ENCODE measurements around the gene KLHDC10.

DNA sequence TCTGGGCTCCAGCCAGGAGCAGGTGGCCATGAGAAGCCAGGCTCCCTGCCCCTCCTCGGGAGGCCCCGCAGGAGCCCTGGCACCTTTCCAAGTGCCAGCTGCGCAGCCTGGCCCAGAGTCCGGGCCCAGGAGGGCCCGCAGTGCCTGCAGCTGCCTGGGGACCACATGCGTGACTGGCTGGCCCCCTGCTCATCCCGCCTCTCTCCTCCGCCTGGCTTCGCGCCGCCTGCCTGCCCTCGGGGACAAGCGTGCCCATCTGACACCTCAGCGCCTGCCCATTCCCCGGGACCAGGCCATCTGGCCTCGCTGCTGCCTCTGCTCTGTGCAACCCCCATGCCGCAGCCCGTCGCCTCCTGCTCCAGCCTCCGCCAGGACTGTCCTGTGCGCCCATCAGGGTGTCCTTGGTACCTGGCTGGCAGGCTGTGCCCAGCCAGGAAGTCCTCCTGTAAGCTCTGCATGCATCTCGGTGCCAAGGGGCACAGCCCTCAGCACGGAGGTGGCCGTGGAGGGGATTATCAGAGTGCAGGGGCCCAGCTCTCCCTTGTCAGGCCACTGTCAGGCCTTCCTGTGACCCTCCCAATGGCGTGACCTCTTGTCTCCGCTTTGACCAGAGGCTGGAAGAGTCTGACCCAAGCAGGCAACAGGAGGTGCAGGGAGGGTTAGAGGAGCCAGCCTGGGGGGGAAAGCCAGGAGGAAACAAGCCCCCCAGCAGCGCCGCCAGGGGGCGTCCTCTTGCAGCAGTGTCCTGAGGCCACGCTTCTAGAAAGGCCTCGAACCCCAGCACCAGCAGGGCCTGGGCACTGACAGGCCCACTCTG lies 84.4 kb downstream of the KLHDC10 start:
- TF ChIP-seq, protein P1, sequence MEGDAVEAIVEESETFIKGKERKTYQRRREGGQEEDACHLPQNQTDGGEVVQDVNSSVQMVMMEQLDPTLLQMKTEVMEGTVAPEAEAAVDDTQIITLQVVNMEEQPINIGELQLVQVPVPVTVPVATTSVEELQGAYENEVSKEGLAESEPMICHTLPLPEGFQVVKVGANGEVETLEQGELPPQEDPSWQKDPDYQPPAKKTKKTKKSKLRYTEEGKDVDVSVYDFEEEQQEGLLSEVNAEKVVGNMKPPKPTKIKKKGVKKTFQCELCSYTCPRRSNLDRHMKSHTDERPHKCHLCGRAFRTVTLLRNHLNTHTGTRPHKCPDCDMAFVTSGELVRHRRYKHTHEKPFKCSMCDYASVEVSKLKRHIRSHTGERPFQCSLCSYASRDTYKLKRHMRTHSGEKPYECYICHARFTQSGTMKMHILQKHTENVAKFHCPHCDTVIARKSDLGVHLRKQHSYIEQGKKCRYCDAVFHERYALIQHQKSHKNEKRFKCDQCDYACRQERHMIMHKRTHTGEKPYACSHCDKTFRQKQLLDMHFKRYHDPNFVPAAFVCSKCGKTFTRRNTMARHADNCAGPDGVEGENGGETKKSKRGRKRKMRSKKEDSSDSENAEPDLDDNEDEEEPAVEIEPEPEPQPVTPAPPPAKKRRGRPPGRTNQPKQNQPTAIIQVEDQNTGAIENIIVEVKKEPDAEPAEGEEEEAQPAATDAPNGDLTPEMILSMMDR (IDR thresholded peaks at IDR 0.05): no peak
- TF ChIP-seq POLR2A (IDR thresholded peaks at IDR 0.05) (no peak), POLR2AphosphoS5 (IDR thresholded peaks at IDR 0.05) (no peak)
